Stimulated activated naive CD8-positive, alpha-beta T cell treated with anti-CD3 and anti-CD28 coated beads, Interleukin-15, Interleukin-2, amounts not matched to agents 100 ng/mL and 50 ng/mL, for 24 hours (primary cell): ENCODE measurements around the gene CBLB.

ENCODE experiments used
- H3K27ac Mint-ChIP-seq: one replicate; pipeline ENCODE4 v1.8.0; 2021; ENCODE audit warnings: mild to moderate bottlenecking, mixed read lengths
- H3K27me3 Mint-ChIP-seq: one replicate; pipeline ENCODE4 v1.8.0; 2021; ENCODE audit warnings: mixed read lengths
- H3K36me3 Mint-ChIP-seq: one replicate; pipeline ENCODE4 v1.8.0; 2021; ENCODE audit warnings: low read depth, mixed read lengths
- H3K4me1 Mint-ChIP-seq: one replicate; pipeline ENCODE4 v1.8.0; 2021; ENCODE audit warnings: low read depth, mixed read lengths
- H3K4me3 Mint-ChIP-seq: one replicate; pipeline ENCODE4 v1.8.0; 2021; ENCODE audit warnings: mild to moderate bottlenecking, mixed read lengths
- H3K9me3 Mint-ChIP-seq: one replicate; pipeline ENCODE4 v1.8.0; 2021; ENCODE audit warnings: mixed read lengths

The CBLB gene

DNA sequence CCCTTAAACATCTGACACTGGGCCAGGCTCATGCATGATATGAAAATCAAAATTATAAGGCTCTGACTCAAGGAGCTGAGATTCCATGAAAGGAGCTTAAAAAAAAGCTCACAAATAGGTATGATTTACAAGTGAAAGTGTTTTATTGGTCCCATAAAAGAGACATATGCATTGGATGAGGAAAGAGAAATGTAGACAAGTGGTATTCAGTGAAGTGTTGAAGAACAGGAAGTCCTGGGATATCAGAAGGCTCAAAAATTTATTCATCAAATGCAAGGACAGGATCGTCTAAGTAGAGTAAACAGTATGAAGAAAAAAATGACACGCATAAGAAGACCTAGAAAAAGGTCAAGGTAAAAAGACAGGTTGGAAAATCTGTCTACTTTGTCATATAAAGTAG is 188.9 kb downstream of the CBLB start:
- Mint-ChIP-seq H3K9me3 (no peaks in the 10 kb centered on the region), H3K4me3 (no peak overlapping the region), H3K27me3 (no peaks in the 10 kb centered on the region), H3K36me3 (peaks cover 75% of the 10 kb centered on the region), H3K4me1 (peaks cover 22% of the 10 kb centered on the region), H3K27ac (no peak overlapping the region)

DNA sequence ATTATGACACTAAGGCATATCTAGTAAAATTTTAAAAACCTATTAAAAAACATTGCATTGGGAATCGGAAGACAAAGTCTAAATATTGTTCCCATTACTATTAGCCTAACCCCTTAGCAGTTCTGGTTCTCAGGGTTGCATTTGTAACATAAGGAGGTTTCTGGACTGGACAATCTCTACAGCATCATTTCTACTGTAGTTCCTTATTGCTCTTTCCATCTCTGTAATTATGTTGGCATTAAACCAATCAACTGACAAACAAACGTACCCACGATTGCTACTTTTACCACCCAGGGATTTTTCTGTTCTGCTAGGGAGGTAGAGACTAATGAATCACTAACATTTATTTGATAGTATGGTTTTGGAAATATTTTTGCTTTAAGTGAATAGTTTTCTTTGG is 190.8 kb downstream of the CBLB start:
- peak overlapping the region; percentile 16 for H3K27ac Mint-ChIP-seq
- H3K4me3 Mint-ChIP-seq: no peak overlapping the region
- no peaks in the 10 kb centered on the region for H3K9me3 Mint-ChIP-seq
- H3K36me3 Mint-ChIP-seq: peaks cover 76% of the 10 kb centered on the region
- peaks cover 22% of the 10 kb centered on the region for H3K4me1 Mint-ChIP-seq
- H3K27me3 Mint-ChIP-seq: no peaks in the 10 kb centered on the region

- H3K9me3 Mint-ChIP-seq: no peaks in the 10 kb centered on the region
- H3K27me3 Mint-ChIP-seq: no peaks in the 10 kb centered on the region
- H3K4me1 Mint-ChIP-seq: peaks cover 22% of the 10 kb centered on the region
- peaks cover 72% of the 10 kb centered on the region for H3K36me3 Mint-ChIP-seq
- H3K27ac Mint-ChIP-seq: peak overlapping the region; percentile 84
- H3K4me3 Mint-ChIP-seq: no peak overlapping the region
Observed at GRCh38 chr3:105676621-105677300, 192.1 kb downstream of the CBLB start.

- peaks cover 66% of the 10 kb centered on the region for H3K36me3 Mint-ChIP-seq
- H3K4me3 Mint-ChIP-seq: no peak overlapping the region
- no peaks in the 10 kb centered on the region for H3K27me3 Mint-ChIP-seq
- H3K27ac Mint-ChIP-seq: no peak overlapping the region
- peaks cover 16% of the 10 kb centered on the region for H3K4me1 Mint-ChIP-seq
- no peaks in the 10 kb centered on the region for H3K9me3 Mint-ChIP-seq
Observed at GRCh38 chr3:105674437-105675065, 194.3 kb downstream of the CBLB start.

DNA sequence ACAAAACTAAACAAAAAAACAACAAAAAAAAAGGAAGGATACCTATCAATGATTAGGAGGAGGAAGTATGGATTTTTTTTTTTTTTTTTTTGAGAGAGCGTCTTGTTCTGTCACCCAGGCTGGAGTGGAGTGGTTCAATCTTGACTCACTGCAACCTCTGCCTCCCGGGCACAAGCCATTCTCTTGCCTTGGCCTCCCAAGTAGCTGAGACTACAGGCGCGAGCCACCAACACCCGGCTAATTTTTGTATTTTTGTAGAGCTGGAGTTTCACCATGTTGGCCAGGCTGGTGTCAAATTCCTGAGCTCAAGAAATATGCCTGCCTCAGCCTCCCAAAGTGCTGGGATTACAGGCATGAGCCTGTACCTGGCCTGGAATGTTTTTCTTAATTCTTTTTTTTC is 195.8 kb downstream of the CBLB start:
- no peak overlapping the region for H3K4me3 Mint-ChIP-seq
- no peak overlapping the region for H3K27ac Mint-ChIP-seq
- no peaks in the 10 kb centered on the region for H3K27me3 Mint-ChIP-seq
- no peaks in the 10 kb centered on the region for H3K9me3 Mint-ChIP-seq
- H3K36me3 Mint-ChIP-seq: peaks cover 75% of the 10 kb centered on the region
- H3K4me1 Mint-ChIP-seq: peaks cover 16% of the 10 kb centered on the region

DNA sequence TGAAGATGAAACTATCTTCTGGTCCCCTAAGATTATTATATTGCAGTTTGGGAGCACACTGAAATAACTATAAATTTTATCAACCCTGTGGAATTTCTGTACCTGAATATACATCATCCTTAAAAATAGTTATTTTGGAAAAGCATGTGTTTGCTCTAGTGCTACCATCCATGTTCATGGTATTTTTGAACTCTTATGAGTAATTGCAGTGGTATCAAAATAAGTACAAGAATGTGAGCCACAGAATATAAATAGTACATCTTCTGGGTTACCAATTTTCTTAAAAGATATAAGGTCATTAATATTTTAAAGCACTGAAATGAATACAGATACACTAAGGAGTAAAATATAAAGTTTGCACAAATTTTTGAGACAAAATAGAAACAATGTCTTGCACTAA is 206.5 kb downstream of the CBLB start:
- Mint-ChIP-seq H3K4me1 (peaks cover 4% of the 10 kb centered on the region), H3K36me3 (peaks cover 65% of the 10 kb centered on the region), H3K4me3 (no peak overlapping the region), H3K27ac (no peak overlapping the region), H3K27me3 (no peaks in the 10 kb centered on the region), H3K9me3 (no peaks in the 10 kb centered on the region)

DNA sequence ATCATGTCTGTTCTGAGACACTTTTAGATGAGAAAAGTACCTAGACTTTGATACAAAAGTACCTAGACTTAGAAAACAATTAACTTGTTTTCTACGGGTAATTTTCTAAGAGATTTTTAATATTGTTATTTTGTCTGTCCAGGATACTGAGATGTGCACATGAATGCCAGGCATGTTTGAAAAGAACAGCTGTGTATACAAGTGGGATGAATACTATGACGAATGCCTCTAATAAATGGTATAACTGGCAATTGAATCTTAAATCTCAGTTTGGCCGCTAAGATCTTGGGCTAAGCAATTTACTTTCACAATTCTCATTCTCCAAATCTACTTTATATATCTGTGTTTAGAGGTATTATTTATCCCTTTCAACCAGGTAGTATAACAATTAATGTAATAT is 207.4 kb downstream of the CBLB start:
- Mint-ChIP-seq H3K9me3 (no peaks in the 10 kb centered on the region), H3K4me1 (peaks cover 4% of the 10 kb centered on the region), H3K27ac (no peak overlapping the region), H3K4me3 (no peak overlapping the region), H3K27me3 (no peaks in the 10 kb centered on the region), H3K36me3 (peaks cover 65% of the 10 kb centered on the region)

DNA sequence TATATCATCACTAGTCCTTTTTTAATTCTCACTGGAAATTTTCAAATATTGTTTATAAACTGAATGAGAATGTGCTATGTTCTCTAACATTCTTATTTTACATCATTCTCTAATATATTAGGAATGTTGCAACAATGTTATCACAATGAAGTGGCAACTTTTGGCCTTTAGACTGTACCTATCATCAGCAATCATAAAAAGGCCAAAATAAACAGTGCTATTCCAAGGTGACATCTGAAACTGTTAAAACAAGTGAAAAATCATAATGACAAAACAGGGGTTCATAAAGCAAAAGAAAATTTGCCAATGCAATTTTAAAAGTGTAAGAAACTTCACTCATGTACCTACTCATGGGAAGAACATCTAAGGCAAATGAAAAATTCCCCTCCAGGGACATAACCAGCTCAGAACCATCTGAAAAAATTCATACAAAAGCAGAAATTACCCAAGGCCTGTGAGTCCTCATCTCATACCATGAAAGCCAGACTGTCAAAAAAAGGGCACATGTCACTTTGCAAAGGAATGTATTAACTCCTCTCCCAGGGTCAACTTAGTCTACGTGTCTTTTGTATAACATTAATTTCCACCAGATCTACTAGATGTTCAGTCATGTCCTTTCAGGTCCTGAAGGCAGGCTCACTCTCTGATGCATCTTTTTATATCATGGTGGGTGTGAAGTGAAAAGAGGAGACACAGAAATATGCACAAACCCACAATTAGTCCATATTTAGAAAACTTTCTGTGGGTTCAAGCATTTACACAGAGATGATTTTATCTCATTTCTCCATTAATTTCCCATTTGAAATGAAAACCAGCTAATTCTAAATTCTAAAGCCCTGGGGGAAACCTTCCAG is 211.9 kb downstream of the CBLB start:
- peaks cover 4% of the 10 kb centered on the region for H3K4me1 Mint-ChIP-seq
- H3K27ac Mint-ChIP-seq: peak overlapping the region; percentile 34
- H3K4me3 Mint-ChIP-seq: no peak overlapping the region
- no peaks in the 10 kb centered on the region for H3K9me3 Mint-ChIP-seq
- H3K36me3 Mint-ChIP-seq: peaks cover 55% of the 10 kb centered on the region
- H3K27me3 Mint-ChIP-seq: no peaks in the 10 kb centered on the region

- H3K4me3 Mint-ChIP-seq: no peak overlapping the region
Observed at GRCh38 chr3:105653868-105654267, 214.9 kb downstream of the CBLB start.

DNA sequence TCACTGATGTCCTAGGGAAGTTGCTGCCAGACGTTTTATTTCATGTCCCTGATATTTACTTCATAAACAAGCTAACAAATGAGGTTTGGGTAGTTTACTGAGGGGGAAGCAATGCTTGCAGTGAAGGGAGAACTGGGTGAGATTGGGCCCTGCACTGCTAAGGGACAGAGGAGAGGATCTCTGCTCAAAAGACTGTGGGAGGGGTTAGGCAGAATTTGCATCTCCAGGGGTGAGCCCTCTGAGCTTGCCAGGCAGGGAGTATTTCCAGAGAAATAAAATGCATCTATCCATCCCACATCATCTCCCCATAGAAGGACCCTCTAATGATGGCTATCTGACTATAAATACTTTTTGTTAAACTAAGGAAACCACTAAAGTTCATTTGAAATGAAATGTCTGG is 215.6 kb downstream of the CBLB start:
- Mint-ChIP-seq H3K4me3 (no peak overlapping the region), H3K27ac (no peak overlapping the region), H3K36me3 (peaks cover 22% of the 10 kb centered on the region), H3K4me1 (peaks cover 3% of the 10 kb centered on the region), H3K9me3 (no peaks in the 10 kb centered on the region), H3K27me3 (no peaks in the 10 kb centered on the region)

More at GRCh38 chr3:105653868-105654267, 214.9 kb downstream of the CBLB start:
- Mint-ChIP-seq H3K9me3 (no peaks in the 10 kb centered on the region), H3K27me3 (no peaks in the 10 kb centered on the region), H3K27ac (no peak overlapping the region), H3K36me3 (peaks cover 29% of the 10 kb centered on the region), H3K4me1 (peaks cover 4% of the 10 kb centered on the region)

DNA sequence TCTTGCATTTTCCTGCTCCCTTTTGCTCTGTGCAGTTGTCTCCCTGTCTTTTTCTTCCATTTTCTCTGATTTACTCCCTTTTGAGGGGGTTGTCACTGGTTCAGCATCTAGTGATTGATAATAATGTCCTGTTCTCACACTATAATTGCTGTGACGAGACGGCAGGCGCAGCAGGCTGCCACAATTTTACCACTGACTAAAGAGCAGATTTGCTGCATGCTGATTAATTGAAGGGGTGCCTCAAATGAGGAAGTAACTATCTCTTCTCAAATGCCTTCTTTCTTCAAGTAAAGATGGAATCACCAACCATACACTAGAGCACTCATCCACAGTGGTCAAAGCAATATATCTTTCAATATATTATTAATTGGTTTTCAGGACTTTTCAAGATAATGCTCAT is 219.3 kb downstream of the CBLB start:
- Mint-ChIP-seq H3K4me1 (no peaks in the 10 kb centered on the region), H3K4me3 (no peak overlapping the region), H3K9me3 (no peaks in the 10 kb centered on the region), H3K27ac (no peak overlapping the region), H3K36me3 (no peaks in the 10 kb centered on the region), H3K27me3 (no peaks in the 10 kb centered on the region)

GRCh38 chr3:105647047-105647446 is 221.8 kb downstream of the CBLB start:
- Mint-ChIP-seq H3K9me3 (peaks cover 4% of the 10 kb centered on the region), H3K4me3 (no peak overlapping the region), H3K27ac (no peak overlapping the region), H3K4me1 (no peaks in the 10 kb centered on the region), H3K36me3 (no peaks in the 10 kb centered on the region), H3K27me3 (no peaks in the 10 kb centered on the region)

DNA sequence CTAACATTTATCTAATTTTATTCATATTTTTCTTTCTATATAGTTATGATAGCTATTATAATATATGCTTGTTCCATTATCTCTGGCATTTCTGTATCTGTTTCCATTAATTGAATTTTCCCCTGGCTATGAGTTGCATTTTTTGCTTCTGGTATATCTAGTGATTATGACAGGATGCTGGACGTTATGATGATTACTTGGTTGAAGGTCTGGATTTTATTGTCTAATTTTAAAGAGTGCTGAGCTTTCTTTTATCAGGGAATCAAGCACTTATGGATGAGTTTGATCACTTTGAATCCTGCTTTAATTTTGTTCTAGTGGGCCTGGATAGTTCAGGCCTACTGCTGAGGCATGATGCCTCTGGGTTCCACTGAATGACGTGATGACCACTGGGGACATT is 229.7 kb downstream of the CBLB start:
- H3K27me3 Mint-ChIP-seq: no peaks in the 10 kb centered on the region
- H3K9me3 Mint-ChIP-seq: peaks cover 4% of the 10 kb centered on the region
- no peak overlapping the region for H3K4me3 Mint-ChIP-seq
- no peak overlapping the region for H3K27ac Mint-ChIP-seq
- no peaks in the 10 kb centered on the region for H3K36me3 Mint-ChIP-seq
- no peaks in the 10 kb centered on the region for H3K4me1 Mint-ChIP-seq

GRCh38 chr3:105634708-105635107 is 234.1 kb downstream of the CBLB start:
- no peaks in the 10 kb centered on the region for H3K36me3 Mint-ChIP-seq
- H3K9me3 Mint-ChIP-seq: no peaks in the 10 kb centered on the region
- H3K27me3 Mint-ChIP-seq: no peaks in the 10 kb centered on the region
- H3K27ac Mint-ChIP-seq: no peak overlapping the region
- H3K4me1 Mint-ChIP-seq: no peaks in the 10 kb centered on the region
- no peak overlapping the region for H3K4me3 Mint-ChIP-seq

GRCh38 chr3:105629718-105630117 is 239.1 kb downstream of the CBLB start:
- no peaks in the 10 kb centered on the region for H3K9me3 Mint-ChIP-seq
- H3K27me3 Mint-ChIP-seq: no peaks in the 10 kb centered on the region
- no peaks in the 10 kb centered on the region for H3K36me3 Mint-ChIP-seq
- no peak overlapping the region for H3K4me3 Mint-ChIP-seq
- H3K4me1 Mint-ChIP-seq: no peaks in the 10 kb centered on the region
- H3K27ac Mint-ChIP-seq: no peak overlapping the region
